H9 (cell line): Measurements from ENCODE around the gene ITCH. TPM values are rescaled to one million over a fixed set of nuclear protein-coding genes. Genes with fewer than 3 reads are reported as not detected.

Experiments
- DNase-seq: peaks from one replicate; pipeline ENCODE4 v3.0.0-alpha.2; 2017
- H2AFZ ChIP-seq: one replicate; pipeline ENCODE4 v1.6.1; 2013; ENCODE audit warnings: mild to moderate bottlenecking, low read length, control low read depth, moderate library complexity
- H2AK5ac ChIP-seq: 2 replicates; pipeline ENCODE4 v1.6.1; 2013; ENCODE audit warnings: low read length, control low read depth, mixed read lengths; ENCODE audit not compliant: insufficient read length
- H2BK120ac ChIP-seq: one replicate; pipeline ENCODE4 v1.6.1; 2013; ENCODE audit warnings: low read depth, mild to moderate bottlenecking, low read length, control low read depth, inconsistent platforms; ENCODE audit not compliant: poor library complexity, severe bottlenecking
- H2BK12ac ChIP-seq: 2 replicates; pipeline ENCODE4 v1.6.1; 2013; ENCODE audit warnings: low read length, control low read depth, mixed read lengths, low read depth; ENCODE audit not compliant: insufficient read length
- H2BK15ac ChIP-seq: 2 replicates; pipeline ENCODE4 v1.6.1; 2013; ENCODE audit warnings: low read depth, low read length, control low read depth
- H2BK20ac ChIP-seq: one replicate; pipeline ENCODE4 v1.6.1; 2013; ENCODE audit warnings: low read depth, mild to moderate bottlenecking, low read length, control low read depth, inconsistent platforms; ENCODE audit not compliant: poor library complexity, severe bottlenecking
- H2BK5ac ChIP-seq: 2 replicates; pipeline ENCODE4 v1.6.1; 2013; ENCODE audit warnings: low read length, control low read depth, mixed read lengths; ENCODE audit not compliant: insufficient read length
- H3K14ac ChIP-seq: 2 replicates; pipeline ENCODE4 v1.6.1; 2013; ENCODE audit warnings: low read length, control low read depth; ENCODE audit not compliant: insufficient read depth
- H3K18ac ChIP-seq: 2 replicates; pipeline ENCODE4 v1.6.1; 2013; ENCODE audit warnings: low read depth, mild to moderate bottlenecking, mixed read lengths, low read length, control low read depth; ENCODE audit not compliant: insufficient read length
- H3K23ac ChIP-seq: 2 replicates; pipeline ENCODE4 v1.6.1; 2013; ENCODE audit warnings: low read length, control low read depth, mixed read lengths, low read depth; ENCODE audit not compliant: insufficient read length
- H3K23me2 ChIP-seq: 2 replicates; pipeline ENCODE4 v1.6.1; 2013; ENCODE audit warnings: low read depth, mild to moderate bottlenecking, mixed read lengths, low read length, control low read depth; ENCODE audit not compliant: insufficient read length, poor library complexity, severe bottlenecking
- H3K27ac ChIP-seq: 2 replicates; pipeline ENCODE4 v1.5.1; 2013; ENCODE audit warnings: low read length, control low read depth, mixed read lengths, low read depth; ENCODE audit not compliant: insufficient read length
- H3K27me3 ChIP-seq: 2 replicates; pipeline ENCODE4 v1.6.1; 2013; ENCODE audit warnings: low read length, control low read depth, inconsistent platforms; ENCODE audit not compliant: insufficient read depth
- H3K4ac ChIP-seq: 2 replicates; pipeline ENCODE4 v1.6.1; 2013; ENCODE audit warnings: low read depth, mild to moderate bottlenecking, control low read depth, inconsistent platforms, low read length, moderate library complexity
- H3K4me1 ChIP-seq: 2 replicates; pipeline ENCODE4 v1.6.1; 2013; ENCODE audit warnings: low read length, control low read depth, inconsistent platforms; ENCODE audit not compliant: insufficient read depth
- H3K4me2 ChIP-seq: 2 replicates; pipeline ENCODE4 v1.6.1; 2013; ENCODE audit warnings: low read length, control low read depth, mixed read lengths; ENCODE audit not compliant: insufficient read length, insufficient read depth
- H3K56ac ChIP-seq: 2 replicates; pipeline ENCODE4 v1.6.1; 2013; ENCODE audit warnings: low read depth, mild to moderate bottlenecking, mixed read lengths, low read length, control low read depth; ENCODE audit not compliant: insufficient read length
- H3K79me1 ChIP-seq: 2 replicates; pipeline ENCODE4 v1.6.1; 2013; ENCODE audit warnings: low read depth, mild to moderate bottlenecking, moderate library complexity, low read length, control low read depth, inconsistent platforms; ENCODE audit not compliant: insufficient read depth, poor library complexity, severe bottlenecking
- H3K79me2 ChIP-seq: 2 replicates; pipeline ENCODE4 v1.6.1; 2013; ENCODE audit warnings: low read length, control low read depth, inconsistent platforms; ENCODE audit not compliant: insufficient read depth
- H3K9ac ChIP-seq: 2 replicates; pipeline ENCODE4 v1.6.1; 2013; ENCODE audit warnings: low read length, control low read depth, mixed read lengths; ENCODE audit not compliant: insufficient read length; ENCODE audit errors: extremely low read depth
- H3K9me3 ChIP-seq: one replicate; pipeline ENCODE4 v1.6.1; 2013; ENCODE audit warnings: low read depth, low read length, inconsistent platforms; ENCODE audit not compliant: control insufficient read depth
- H3T11ph ChIP-seq: one replicate; pipeline ENCODE4 v1.6.1; 2013; ENCODE audit warnings: mild to moderate bottlenecking, low read length, control low read depth, inconsistent platforms
- H4K20me1 ChIP-seq: one replicate; pipeline ENCODE4 v1.6.1; 2013; ENCODE audit not compliant: control insufficient read depth, insufficient read length, insufficient read depth
- H4K5ac ChIP-seq: 2 replicates; pipeline ENCODE4 v1.6.1; 2013; ENCODE audit warnings: low read depth, mild to moderate bottlenecking, mixed read lengths, low read length, control low read depth; ENCODE audit not compliant: insufficient read length
- H4K8ac ChIP-seq: replicated peaks from 2 replicates; pipeline ENCODE4 v1.6.1; 2013; ENCODE audit warnings: low read length, control low read depth, mixed read lengths, low read depth; ENCODE audit not compliant: insufficient read length
- H4K91ac ChIP-seq: 2 replicates; pipeline ENCODE4 v1.6.1; 2013; ENCODE audit warnings: low read depth, mild to moderate bottlenecking, moderate library complexity, mixed read lengths, low read length, control low read depth; ENCODE audit not compliant: insufficient read length
- H3K27ac Mint-ChIP-seq, 3 experiments: 2 replicates in 2 of 3; 3 replicates in 1 of 3; pipeline ENCODE4 v1.8.0; 2020 to 2021; ENCODE audit warnings: mixed read lengths in 3 of 3, mild to moderate bottlenecking in 1 of 3, moderate library complexity in 1 of 3
- H3K27me3 Mint-ChIP-seq: 2 replicates; pipeline ENCODE4 v1.8.0; 2021; ENCODE audit warnings: low read depth, mild to moderate bottlenecking, moderate library complexity, mixed read lengths
- H3K36me3 Mint-ChIP-seq, 3 experiments: 2 replicates in 2 of 3; 3 replicates in 1 of 3; pipeline ENCODE4 v1.8.0; 2020 to 2021; ENCODE audit warnings: low read depth in 3 of 3, mixed read lengths in 3 of 3; ENCODE audit not compliant: insufficient read depth in 1 of 3
- H3K4me1 Mint-ChIP-seq, 2 experiments: 2 replicates each; pipeline ENCODE4 v1.8.0; 2020; ENCODE audit warnings: mixed read lengths in 2 of 2
- H3K4me3 Mint-ChIP-seq, 2 experiments: 2 replicates in 1 of 2; 3 replicates in 1 of 2; pipeline ENCODE4 v1.8.0; 2020 to 2021; ENCODE audit warnings: mild to moderate bottlenecking in 2 of 2, mixed read lengths in 2 of 2, moderate library complexity in 1 of 2
- H3K9me3 Mint-ChIP-seq, 2 experiments: 2 replicates in 1 of 2; 3 replicates in 1 of 2; pipeline ENCODE4 v1.8.0; 2020; ENCODE audit warnings: mild to moderate bottlenecking in 2 of 2, mixed read lengths in 2 of 2, moderate library complexity in 1 of 2
- CTCF ChIP-seq: fragments of 200-600 bp; sonication (generic); conservative IDR thresholded peaks from 3 replicates; pipeline ENCODE4 v1.8.0; 2021; ENCODE audit warnings: antibody characterized with exemption, mild to moderate bottlenecking
- WGBS: extraction: QIAGEN DNeasy Blood & Tissue Kit; methylation state at CpG from one replicate; pipeline ENCODE4 v1.1.7; 2013; ENCODE audit warnings: missing lambda C conversion rate, low lambda C conversion rate, mixed read lengths; ENCODE audit not compliant: insufficient read length; ENCODE audit errors: extremely low coverage; 5-methylcytosine and 5-hydroxymethylcytosine counted together
- total RNA-seq: library from RNA; stranded (reverse); gene quantifications from 2 replicates; pipeline ENCODE4 v1.2.1, GENCODE V29; 2021

ITCH gene
- total RNA-seq, 1 experiment from 2014 or later = 55.9 TPM

- Histone ChIP-seq H2BK15ac (no peak overlapping the region), H3K9me3 (no peaks in the 10 kb centered on the region), H3K27ac (no peak overlapping the region), H4K5ac (no peak overlapping the region), H3K27me3 (no peaks in the 10 kb centered on the region), H3T11ph (no peak overlapping the region), H3K4me1 (no peaks in the 10 kb centered on the region), H2BK12ac (no peak overlapping the region), H3K14ac (no peak overlapping the region), H3K4ac (no peak overlapping the region), H3K23ac (no peak overlapping the region), H2BK20ac (no peak overlapping the region), H4K20me1 (no peaks in the 10 kb centered on the region), H2AK5ac (no peak overlapping the region), H3K79me1 (peaks cover 7% of the 10 kb centered on the region), H3K56ac (no peak overlapping the region), H2AFZ (no peak overlapping the region), H2BK5ac (no peak overlapping the region), H4K91ac (no peak overlapping the region), H3K79me2 (peaks cover 1% of the 10 kb centered on the region; the same call in 1 of the 2 replicates), H4K8ac (no peak overlapping the region), H2BK120ac (no peak overlapping the region), H3K9ac (no peak overlapping the region), H3K18ac (no peak overlapping the region), H3K4me2 (no peak overlapping the region), H3K23me2 (no peaks in the 10 kb centered on the region)
- Mint-ChIP-seq H3K36me3 (peaks cover 6 to 48% (median 29%) of the 10 kb centered on the region in 3 experiments; a peak in 6 of 7 replicates), H3K4me1 (peaks cover 2% of the 10 kb centered on the region in 2 experiments; a peak in 2 of 4 replicates), H3K9me3 (no peaks in the 10 kb centered on the region), H3K4me3 (no peak overlapping the region), H3K27me3 (no peaks in the 10 kb centered on the region), H3K27ac (peak overlapping the region in 1 of 3 experiments; percentile 44; a peak in 1 of 7 replicates)
- TF ChIP-seq CTCF = no peak
- DNase-seq = no peak
- no CpG with 5 or more reads among the region's 9 CpGs for WGBS
Observed at GRCh38 chr20:34407962-34408474, 44.9 kb downstream of the ITCH start.
